Pons (tissue), 1 donor: Measurements from ENCODE around the gene RAD51B.

Experiments used
- DNase-seq: peaks from one replicate; pipeline ENCODE4 v3.0.0-alpha.2; 2016; ENCODE audit warnings: low spot score

Gene RAD51B

DNA sequence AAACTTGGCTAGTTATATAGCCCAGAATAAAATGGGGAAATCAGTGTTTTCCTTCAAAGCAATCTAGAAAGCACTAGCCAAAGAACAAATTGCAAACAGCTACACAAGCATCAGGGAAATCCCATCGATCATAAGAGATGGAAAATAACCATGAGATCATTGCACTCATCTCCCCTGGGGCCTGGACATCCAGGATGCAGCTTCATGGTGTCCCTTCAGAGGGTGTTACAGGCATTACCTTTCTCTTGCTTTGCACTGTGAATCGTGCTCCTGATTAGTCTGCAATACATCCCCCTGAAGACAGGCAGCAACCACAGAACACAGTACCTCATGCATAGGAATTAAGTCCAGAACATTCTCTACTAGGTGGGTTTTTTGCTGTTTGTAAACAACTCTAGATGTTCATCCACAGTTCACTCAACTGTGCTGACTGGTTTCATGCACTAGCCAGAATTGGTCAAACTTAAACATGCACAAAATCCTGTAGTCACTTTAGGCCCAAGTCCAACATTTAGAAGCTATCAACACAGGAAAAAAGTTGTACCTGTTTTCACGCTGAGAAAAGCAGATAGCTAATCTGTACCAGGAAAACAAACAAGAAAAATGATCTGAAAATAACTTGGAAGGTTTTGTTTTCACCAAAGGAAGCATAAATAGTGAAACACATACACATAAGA is 853.2 kb downstream of the RAD51B start:
- no peak for DNase-seq

DNA sequence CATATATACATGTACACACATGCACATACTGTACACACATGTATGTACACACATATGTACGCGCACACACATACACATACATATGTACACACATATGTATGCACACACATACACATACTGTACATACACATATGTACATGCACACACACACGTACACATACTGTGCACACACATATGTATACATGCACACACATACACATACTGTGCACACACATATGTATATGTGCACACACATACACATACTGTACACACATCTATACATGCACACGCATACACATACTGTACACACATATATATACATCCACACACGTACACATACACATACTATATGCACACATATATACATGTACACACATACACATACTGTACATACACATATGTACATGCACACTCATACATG is 853.9 kb downstream of the RAD51B start:
- DNase-seq = no peak

DNA sequence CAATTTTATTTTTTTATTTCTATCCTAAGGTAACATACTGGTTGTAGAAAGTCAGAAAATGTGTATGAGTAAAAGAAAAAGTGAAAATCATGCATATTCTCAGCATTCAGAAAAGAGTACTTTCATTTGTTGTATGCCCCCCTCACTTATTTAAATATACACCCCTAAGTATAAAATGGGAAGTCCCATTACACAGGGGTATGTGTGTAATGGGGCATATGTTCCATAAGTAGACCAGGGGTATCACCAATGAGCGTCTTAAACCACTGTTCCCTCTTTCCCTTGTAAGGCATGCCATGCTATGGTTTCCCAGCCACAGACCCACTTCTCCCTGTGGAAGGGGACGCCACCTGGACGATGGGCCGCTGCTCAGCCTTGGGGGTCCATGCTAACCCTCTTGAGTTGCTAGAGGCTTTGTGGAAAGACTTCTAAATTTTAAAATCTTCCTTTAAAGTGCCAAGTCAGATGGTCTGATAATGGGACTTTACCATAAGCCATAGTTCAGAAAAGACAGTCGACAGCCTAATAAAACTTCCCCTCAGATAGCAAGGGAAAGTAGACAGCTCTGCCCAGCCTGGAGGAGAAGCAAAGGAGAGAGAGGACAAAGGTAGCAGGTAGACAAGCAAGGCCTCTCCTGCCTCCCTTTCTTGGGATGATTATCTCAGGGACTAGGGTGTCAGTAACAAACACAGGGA is 855.1 kb downstream of the RAD51B start:
- no peak for DNase-seq

DNA sequence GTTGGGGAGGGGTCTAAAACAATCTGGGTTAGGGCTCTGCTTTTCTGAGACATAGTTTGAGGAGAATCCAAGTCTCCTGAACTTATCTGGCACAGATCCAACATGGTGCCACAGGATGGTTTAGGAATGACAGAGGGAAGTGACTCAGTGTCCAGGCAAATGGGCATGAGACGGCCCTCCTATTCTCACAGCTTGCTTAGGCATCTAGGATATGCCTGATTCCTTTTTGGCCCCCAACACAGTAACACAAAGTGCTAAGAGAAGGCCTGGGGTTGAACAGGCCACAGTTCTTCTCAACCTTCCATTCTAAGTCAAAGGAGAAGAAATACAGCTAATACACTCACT is 855.6 kb downstream of the RAD51B start:
- no peak for DNase-seq

DNA sequence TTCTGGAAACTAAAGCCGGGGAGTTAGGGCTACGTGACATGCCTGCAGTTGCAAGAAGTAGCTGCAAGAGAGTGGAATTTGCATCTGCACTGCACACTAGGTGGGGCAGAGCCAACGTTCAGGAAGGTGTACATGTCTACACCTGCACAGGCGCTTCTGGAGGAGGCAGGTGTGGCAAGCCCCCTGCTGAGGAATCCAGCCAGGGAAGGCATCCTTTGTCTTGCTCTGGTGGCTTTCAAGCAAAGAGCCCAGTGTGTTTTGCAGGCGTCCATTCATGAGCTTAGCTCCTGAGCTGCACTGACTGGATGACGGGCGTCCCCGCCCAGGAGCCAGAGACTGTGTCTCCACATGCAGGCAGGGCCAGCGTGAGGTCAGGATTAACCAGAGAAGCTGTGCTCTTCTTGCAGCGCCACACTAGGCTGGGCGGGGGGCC is 856.9 kb downstream of the RAD51B start:
- no peak for DNase-seq

DNA sequence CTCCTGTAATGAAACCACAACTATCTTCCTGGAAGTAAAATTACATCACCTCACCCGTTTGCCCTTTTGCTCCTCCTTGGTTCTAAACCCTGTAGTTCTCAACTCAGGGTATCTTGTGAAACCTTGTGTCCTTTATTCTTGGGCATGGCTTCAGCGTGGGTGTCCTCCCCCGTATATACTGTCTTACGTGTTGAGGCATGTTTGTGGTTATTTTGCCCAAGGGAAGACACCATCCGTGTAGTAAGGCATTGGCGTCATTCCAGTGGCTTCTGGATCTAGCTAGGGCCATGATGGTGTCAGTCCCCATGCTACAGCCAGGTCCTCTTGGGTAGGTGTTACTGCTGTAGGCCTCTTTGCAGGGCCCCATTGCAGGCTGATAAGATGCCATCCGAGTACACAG is 857.9 kb downstream of the RAD51B start:
- no peak for DNase-seq

DNA sequence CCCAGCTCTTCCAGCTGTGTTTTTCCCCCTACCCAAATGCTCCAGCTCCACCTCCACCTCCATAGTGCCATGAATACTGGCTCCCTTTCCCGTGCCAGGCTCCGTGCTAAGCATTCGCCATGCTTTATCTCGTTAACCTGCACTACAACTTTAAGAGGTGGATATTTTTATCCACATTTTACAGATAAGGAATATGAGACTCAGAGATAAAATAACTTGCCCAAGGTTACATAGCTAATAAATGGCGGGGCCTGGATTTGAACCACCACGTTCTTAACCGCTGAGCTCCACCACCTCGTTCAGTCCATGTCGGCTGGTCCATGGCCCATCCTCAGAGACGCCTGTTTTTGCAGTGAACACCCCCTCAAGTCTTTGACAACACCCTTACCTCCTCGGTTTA is 858.3 kb downstream of the RAD51B start:
- no peak for DNase-seq

DNA sequence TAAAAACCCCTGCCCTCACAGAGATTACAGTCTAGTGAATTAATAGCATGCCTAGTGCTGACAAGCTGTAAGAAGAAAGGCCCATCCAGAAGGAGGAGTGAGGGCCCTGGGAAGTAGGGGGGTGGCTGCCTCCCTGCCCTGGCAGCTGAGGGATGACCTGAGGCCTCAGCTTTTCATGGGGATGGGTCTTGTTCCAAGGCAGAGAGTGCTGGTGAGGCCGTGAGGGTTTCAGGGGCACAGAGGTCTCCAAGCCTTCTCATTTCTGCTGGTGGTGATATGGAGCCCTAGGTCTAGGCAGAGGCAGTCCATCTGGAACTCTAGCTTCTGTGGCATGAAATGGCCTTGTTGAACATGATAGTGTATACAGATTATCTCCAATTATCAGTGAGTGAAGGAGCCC is 858.9 kb downstream of the RAD51B start:
- DNase-seq = no peak

DNA sequence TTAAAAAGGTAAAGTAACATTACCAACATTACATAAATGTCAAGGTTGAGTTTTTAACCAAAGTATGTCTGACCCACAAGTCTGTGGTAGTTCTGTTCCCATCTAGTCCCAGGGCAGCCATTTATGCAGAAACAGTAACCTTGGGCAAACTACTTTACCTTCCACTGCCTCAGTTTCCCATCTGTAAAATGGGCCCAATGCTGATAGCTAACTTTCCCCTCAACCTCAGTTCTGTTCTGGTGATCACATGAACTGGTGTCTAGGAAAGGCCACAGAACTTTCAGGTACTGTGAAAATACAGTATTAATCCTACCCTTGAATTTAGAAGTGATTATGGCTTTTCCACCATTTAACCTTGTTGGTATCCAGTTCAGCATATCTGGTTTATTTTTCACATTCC is 859.7 kb downstream of the RAD51B start:
- DNase-seq = no peak

DNA sequence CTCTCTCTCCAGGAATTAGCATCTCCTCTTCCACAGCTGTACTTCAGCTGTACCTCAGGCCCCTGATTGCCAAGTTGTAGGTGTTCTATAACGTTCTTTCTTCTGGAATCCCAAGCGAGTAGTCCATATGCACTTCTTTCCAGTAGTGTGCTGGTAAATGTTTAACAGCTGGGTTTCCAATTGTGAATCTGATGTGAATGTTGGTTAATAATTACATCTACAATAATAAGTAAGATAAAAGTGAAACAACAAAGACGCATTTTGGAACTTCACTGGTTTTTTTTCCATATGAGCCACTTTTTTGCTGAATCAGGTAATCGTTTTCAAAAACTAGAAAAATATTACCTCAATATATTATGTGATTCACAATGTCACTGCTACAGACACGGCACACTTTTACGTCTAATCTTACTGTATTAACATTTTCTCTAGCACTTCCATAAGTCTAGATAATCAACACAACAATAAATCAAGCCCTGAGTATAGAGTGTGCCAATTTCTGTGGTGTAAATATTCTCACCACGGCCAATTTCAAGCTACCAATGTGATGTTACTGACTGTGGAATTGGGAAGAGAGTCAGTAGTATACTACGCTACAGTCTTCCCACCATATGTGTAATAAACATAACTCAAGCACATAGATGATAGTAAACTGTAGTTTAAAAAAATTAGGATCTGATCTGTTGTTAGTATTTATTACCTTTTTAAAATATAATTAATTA is 860.3 kb downstream of the RAD51B start:
- no peak for DNase-seq

DNA sequence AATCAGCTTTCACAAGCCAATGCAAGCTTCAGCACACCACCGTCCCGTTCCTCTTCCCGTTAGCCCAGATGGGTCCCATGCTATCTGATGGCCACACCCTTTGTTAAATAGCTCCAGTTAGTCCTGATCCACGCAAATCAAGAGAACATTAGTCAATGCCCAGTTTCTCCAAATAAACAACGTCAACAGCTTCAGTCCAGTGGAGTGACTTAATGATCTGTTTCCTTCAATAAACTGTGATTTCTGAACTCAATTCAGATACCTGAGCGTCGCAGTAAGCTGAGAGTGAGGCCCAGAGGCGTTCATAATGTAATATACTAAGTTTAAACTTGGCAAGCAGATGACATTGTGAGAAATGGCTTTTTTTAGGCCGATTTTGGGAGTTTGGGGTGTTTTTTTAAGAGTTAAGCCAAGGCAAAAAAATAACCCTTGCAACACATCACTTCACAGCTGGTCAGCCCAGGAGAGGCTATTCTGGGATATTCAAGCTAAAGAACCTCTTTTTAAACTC is 861.0 kb downstream of the RAD51B start:
- DNase-seq = no peak

DNA sequence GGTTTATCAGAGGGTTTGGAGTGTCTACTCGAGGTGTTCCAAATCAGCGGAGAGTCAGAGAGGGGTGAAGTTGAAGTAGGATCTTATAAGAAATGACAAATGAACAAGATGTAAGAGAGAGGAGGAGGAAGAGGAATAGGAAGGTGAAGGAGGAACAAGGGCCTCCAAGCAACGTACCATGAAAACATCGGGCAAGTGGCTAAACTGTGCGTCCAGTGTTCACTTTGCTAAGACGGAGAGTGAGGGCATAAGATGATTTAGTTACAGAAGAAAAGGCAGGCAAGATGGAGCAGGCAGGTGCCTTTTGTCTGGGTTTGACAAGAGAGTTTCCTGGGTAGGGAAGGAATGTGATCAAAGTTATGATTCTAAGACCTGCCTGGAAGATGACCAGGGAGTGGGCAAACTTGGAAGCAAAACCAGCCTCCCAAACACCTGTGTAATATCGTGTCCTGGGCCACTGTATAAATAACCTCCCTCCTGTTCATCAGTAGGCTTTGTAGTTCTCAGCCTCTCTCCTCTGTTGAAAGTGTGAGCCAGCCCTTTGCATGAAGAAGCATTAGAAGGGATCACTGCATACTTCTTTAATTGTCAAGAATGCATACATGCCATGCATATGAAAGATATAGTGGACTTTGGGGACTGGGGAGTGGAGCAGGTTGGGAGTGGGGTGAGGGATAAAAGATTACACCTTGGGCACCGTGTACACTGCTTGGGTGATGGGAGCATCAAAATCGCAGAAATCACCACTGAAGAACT is 861.9 kb downstream of the RAD51B start:
- DNase-seq = no peak

DNA sequence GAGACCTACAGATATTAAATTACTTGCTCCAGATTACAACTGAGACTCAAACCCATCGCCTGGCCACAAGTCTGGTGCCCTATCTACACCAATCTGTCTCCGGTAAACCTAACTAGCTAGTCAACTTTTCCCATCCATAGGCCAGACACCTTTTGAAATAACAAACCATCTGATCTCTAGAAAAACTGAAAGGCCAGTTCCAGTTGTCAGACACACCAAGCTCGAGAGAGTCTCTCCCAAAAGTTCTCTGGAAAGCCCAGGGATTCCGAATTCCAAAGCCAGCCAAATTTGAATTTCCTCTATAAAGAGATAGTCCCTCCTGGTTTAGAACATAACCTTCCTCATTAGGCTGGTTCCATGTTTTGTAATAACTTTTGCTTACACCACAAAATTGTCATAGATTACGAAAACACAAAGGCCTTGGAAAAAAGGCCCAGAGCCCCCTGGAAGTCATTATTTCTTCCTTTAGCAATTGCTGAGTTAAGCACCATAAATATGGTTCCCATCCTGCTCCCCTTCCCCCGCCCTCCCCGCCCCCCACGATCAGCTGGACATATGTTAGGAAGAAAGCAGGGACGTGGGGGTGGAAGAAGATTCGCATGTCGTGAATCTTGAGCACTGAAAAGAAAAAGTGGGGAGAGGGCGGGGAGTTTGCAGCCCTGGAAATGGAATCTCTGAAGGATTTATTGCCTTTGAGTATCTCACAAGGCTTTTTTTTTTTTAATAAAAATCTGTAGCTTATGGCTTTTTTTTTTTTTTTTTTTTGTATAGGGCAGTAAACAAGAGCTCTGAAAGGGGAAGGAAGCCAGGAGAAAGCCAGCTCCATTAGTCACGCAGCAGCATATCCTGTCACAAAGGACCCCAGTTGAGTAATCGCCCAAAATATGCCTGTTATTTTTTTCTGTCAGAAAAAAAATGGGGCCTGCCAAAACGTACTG is 862.9 kb downstream of the RAD51B start:
- peak; percentile 69 for DNase-seq

DNA sequence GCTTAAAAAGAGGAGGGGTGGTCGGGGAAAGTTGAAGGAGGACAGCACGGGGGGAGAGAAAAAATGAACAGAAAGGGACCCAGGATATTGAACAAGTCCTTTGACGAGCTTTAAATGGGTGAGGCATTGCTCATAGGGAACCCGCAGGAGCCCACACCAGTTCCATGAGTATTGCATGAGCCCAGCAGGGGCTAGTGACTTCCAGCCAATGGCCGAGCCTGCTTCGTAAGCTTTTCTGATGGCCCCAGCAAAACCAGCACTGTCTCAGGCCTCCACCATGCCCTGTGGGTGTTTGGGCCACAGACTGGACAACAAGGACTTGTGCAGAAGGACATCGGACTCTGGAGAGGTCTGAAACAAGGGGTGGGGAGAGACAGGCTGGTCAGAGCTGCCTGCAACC is 863.7 kb downstream of the RAD51B start:
- peak; percentile 55 for DNase-seq

DNA sequence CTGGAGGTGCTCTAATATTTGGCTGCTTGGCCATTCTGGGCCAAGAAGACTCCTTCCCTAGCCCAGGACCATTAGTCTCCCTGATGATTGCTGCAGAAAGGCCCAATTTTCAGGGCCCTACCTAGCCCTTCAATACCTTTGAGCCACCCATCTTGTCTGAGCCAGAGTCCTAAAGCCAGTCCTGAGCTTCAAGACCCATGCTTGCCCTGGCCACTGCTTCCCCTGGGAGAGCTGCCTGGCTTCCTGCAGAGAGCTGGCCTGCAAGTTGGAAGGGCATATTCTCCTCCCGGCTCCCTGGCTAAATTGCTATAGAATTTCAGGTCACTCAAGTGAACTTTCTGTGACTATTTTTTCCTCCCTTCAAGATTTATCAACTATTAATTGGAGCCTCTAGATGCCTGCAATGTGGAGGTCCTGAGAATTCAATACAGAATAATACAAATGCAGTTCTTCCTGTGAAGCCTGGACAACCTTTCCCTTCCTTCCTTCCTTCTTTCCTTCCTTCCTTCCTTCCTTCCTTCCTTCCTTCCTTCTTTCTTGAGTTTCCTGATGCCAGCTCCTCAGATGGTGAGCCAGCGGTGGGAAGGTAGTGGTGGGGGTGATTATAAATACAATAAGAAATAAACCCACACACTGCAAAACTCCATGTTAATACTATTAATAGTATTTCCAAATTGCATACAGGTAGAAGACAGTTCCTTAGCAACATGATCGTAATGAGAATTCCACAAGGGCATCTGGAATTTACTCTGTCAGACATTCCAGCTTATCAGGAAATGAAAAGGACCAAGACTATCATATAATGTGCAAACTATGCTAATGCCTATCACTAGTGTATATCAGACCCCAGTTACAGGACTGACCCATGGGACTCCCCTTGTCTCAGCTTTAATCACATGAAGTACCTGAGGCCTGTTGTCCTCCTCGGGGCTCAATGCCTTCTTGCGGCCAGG is 865.2 kb downstream of the RAD51B start:
- no peak for DNase-seq

DNA sequence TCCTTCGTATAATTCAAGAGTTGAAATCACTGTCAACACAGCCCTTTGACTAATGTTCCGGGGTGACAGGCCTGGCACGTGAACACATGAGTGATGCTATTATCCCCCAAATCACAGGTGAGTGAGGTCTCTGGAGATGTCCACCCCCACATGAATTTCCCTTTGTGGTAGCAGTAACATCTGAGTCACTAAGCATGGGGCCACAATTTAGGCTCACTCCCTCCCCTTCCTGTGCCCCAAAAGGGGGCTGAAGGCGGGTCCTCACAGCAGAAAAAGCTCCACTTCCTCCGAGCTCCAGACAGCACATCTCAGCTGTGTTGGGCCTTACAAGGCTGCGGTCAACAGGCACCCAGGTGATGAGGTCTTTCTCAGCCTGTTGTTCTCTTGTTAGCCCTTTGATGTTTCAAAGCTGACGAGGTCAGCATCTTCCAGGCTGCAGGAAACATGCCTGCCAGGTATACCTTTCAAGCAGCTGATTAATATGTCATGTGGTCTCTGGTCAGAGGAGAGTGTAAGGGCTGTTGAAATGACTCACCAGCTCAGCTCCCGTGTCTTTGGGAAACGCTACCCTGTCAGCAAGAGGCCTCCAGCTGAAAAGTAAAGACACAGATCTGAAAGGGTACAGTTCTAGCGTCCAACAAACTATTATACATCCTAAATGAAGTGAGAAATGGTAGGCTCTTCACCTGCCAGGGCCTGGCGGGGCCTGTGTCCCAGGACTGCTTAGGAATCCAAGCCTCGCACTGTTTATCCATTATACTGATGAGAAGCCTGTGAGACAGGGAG is 866.0 kb downstream of the RAD51B start:
- no peak for DNase-seq

DNA sequence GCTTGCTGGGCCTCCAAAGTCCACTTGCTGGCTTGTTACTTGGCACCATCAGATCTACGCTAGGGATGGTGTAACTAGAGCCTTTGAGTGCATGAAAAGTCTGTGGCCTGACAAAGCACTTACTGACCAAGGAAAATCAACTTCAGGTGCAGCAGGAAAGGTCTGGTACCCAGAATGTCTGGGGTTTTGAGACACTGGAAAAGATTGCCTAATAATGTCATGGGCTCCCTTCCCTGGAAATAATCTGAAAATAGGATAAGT is 866.6 kb downstream of the RAD51B start:
- no peak for DNase-seq

DNA sequence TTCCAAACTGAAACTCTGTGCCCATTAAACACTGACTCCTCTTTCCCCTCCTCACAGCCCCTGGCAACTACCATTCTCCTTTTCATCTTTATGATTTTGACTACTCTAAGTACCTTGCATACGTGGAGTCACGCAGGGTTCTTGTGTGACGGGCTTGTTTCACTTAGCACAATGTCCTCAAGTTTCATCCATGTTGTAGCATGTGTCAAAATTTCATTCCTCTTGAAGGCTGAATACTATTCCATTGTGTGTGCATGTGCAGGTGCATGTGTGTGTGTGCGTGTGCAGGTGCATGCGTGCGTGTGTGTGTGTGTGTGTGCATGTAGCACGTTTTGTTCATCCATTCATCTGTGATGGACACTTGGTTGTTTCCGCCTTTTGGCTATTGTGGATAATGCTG is 867.1 kb downstream of the RAD51B start:
- DNase-seq = no peak

DNA sequence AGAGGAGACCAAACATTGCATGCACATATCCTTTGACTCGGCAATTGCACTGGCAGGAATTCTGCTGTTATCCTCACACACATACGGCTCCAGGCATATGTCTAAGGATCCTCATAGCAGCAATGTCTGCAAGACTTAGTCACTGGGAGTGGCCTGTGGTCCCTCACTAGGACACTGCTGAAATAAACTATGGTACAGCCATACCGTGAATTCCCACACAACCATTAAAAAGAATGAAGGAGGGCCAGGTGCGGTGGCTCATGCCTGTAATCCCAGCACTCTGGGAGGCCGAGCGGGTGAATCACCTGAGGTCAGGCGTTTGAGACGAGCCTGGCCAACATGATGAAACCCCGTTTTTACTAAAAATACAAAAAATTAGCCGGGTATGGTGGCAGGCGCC is 868.2 kb downstream of the RAD51B start:
- DNase-seq = no peak
